Epithelial cell of proximal tubule (primary cell): ENCODE data around the gene MAPKAPK5. TPM values are rescaled to one million over a fixed set of nuclear protein-coding genes. Genes with fewer than 3 reads are reported as not detected.

ENCODE experiments used
- DNase-seq: peaks from one replicate; pipeline ENCODE4 v3.0.0-alpha.2; 2011; ENCODE audit warnings: low read depth
- H3K4me3 ChIP-seq: 2 replicates; pipeline ENCODE4 v1.5.1; 2011; ENCODE audit warnings: low read depth, mild to moderate bottlenecking, low read length
- total RNA-seq: library from RNA; depleted of rRNA; stranded (reverse); fragments of >200 nt; gene quantifications from 2 replicates; pipeline ENCODE4 v1.2.3, GENCODE V29; 2015
- TF ChIP-seq, protein P1 (sequence below): conservative IDR thresholded peaks from 2 replicates; pipeline ENCODE4 v1.5.1; 2012; ENCODE audit warnings: low read depth, mild to moderate bottlenecking, low read length

Gene MAPKAPK5, protein sequence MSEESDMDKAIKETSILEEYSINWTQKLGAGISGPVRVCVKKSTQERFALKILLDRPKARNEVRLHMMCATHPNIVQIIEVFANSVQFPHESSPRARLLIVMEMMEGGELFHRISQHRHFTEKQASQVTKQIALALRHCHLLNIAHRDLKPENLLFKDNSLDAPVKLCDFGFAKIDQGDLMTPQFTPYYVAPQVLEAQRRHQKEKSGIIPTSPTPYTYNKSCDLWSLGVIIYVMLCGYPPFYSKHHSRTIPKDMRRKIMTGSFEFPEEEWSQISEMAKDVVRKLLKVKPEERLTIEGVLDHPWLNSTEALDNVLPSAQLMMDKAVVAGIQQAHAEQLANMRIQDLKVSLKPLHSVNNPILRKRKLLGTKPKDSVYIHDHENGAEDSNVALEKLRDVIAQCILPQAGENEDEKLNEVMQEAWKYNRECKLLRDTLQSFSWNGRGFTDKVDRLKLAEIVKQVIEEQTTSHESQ
- 45.0 and 45.4 TPM in 2 replicates for total RNA-seq

DNA sequence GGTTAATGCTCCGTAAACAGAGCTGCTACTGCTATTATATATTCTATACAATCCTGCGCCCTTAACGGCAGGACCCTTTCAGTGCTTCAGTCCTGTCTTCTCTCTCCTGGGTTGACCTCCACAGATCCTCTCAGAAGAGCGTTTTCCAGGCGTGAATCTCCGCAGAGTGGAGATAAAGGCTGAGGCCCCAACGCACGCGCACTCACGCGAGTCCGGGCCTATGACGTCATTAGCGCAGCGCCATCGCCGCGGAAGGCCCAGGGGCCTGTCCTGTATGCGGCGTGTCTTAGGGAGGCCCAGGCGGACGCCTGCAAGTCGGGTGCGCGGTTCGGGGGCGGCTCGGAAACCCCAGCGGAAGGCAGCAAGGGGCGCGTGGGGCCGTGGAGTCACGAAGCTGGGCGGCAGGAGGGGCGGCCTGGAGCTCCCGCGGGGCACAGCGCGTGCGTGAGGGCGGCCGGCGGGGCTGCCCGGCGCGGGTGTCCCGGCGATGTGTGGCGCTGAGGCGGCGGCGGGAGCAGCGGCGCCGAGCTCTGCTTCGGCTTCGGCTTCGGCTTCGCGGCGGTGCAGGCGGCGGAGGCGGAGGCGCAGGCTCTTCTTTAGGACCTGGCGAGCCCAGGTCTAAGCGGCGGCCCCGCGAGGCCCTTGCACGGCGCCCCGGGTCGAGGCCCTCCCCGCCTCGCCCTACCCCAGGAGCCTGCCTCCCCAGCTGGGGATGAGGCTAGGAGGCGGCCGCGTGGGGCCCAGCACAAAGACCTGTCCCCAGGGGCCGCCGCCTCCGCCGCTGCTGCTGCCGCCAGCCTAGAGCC is at the start of gene MAPKAPK5:
MAPKAPK5 (plus strand) TSS at position 479 of the 806 bp plus-strand sequence. CDS start 506 bp downstream, outside the sequence.
- DNase-seq = peak; percentile 37
- H3K4me3 ChIP-seq = peak within 1 kb of the TSS; percentile 84
- TF ChIP-seq, protein P1, sequence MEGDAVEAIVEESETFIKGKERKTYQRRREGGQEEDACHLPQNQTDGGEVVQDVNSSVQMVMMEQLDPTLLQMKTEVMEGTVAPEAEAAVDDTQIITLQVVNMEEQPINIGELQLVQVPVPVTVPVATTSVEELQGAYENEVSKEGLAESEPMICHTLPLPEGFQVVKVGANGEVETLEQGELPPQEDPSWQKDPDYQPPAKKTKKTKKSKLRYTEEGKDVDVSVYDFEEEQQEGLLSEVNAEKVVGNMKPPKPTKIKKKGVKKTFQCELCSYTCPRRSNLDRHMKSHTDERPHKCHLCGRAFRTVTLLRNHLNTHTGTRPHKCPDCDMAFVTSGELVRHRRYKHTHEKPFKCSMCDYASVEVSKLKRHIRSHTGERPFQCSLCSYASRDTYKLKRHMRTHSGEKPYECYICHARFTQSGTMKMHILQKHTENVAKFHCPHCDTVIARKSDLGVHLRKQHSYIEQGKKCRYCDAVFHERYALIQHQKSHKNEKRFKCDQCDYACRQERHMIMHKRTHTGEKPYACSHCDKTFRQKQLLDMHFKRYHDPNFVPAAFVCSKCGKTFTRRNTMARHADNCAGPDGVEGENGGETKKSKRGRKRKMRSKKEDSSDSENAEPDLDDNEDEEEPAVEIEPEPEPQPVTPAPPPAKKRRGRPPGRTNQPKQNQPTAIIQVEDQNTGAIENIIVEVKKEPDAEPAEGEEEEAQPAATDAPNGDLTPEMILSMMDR = no peak

DNA sequence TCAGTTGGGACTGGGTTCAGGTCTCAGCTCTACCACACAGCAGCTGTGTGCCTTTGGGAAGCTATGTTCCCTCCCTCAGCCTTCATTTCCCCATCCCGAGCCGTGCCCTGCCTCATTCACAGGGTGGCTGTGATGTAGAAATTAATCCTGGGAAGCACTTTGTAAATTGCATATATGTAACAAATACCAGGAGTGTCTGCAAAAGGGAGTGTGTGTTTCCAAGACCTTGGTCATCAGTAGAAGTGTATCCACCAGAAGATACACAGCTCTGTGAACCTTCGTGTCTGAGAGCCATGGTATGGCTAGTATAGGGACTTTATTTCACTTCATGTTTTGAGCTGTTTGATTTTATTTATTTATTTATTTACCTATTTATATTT is 49.2 kb upstream of the MAPKAPK5 start:
- H3K4me3 ChIP-seq = no peak overlapping the region
- no peak for DNase-seq
- TF ChIP-seq, protein P1 = no peak

DNA sequence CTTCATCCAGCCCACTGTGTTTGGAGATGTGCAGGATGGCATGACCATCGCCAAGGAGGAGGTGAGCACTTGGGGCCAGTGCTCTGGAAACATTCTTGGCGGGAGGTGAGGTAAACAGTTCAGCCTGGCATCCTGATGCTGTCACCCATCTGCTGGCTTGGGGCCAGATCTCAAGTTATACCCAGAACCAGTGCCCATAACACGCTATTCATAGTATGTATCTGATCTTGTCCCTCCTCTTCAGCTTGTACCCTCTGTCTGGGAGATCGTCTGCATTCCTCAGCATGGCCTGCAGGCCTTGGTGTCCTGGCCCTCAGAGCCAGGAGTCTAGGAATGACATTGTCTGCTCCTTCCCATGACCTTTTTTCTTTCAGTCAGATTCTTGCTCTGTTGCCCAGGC is 43.8 kb upstream of the MAPKAPK5 start:
- TF ChIP-seq, protein P1 = no peak
- DNase-seq = no peak
- H3K4me3 ChIP-seq = no peak overlapping the region

DNA sequence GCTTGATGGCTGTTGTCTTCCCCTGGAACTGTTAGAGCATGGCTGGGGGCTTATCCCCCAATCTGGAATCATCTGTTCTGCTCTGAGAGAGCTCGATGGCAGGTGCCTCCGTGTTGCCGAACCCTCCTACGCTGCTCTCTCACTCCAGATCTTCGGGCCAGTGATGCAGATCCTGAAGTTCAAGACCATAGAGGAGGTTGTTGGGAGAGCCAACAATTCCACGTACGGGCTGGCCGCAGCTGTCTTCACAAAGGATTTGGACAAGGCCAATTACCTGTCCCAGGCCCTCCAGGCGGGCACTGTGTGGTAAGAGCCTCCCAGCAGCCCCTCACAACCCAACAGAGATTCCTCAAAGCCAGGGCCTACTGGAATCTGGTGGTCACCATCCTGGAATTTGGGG is 42.3 kb upstream of the MAPKAPK5 start:
- TF ChIP-seq, protein P1 = no peak

DNA sequence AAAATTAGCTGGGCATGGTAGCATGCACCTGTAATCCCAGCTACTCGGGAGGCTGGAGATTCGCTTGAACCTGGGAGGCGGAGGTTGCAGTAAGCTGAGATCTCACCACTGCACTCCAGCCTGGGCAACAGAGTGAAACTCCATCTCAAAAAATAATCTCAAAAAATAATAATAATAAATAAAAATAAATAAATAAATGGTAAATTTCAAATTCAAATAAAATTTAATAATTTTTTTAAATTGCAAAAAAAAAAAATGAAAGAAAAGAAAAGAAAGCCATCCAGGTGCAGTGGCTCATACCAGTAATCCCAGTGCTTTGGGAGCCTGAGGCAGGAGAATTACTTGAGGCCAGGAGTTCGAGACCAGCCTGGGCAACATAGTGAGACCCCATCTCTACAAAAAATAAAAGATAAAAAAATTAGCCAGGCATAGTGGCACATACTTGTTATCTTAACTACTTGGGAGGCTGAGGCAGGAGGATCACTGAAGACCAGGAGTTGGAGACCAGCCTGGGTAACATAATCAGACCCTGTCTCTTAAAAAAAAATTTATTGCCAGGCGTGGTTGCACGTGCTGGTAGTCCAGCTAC is 38.9 kb upstream of the MAPKAPK5 start:
- no peak for DNase-seq
- TF ChIP-seq, protein P1 = no peak
- no peak overlapping the region for H3K4me3 ChIP-seq

More for the DNA sequence above, 42.3 kb upstream of the MAPKAPK5 start:
- H3K4me3 ChIP-seq = no peak overlapping the region
- no peak for DNase-seq

DNA sequence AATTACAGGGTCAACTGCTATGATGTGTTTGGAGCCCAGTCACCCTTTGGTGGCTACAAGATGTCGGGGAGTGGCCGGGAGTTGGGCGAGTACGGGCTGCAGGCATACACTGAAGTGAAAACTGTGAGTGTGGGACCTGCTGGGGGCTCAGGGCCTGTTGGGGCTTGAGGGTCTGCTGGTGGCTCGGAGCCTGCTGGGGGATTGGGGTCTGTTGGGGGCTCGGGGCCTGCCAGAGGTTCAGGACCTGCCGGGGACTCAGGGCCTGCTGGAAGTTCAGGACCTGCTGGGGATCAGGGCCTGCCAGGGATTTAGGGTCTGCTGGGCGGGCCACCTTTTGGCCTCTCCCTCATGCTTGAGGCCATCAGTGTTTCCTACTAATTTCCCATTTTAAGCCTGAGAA is 38.2 kb upstream of the MAPKAPK5 start:
- DNase-seq = no peak
- no peak overlapping the region for H3K4me3 ChIP-seq
- TF ChIP-seq, protein P1 = no peak
